DND-41 (cell line): ENCODE measurements around the gene SPPL2C.

Experiments used
- CTCF ChIP-seq: IDR thresholded peaks from 2 replicates; pipeline ENCODE4 v1.5.1; 2012; ENCODE audit warnings: borderline replicate concordance, low read length, moderate library complexity, mild to moderate bottlenecking; ENCODE audit not compliant: poor library complexity, severe bottlenecking; ENCODE audit errors: extremely low read depth
- EZH2 ChIP-seq: IDR thresholded peaks from 3 replicates; pipeline ENCODE4 v1.6.1; 2012; ENCODE audit warnings: borderline replicate concordance, low read depth, mild to moderate bottlenecking, moderate library complexity, low read length, inconsistent platforms; ENCODE audit not compliant: severe bottlenecking

GRCh38 chr17:45845376-45846185 lies 900 bp downstream of the SPPL2C start:
- no peak for TF ChIP-seq CTCF
- TF ChIP-seq EZH2: no peak
